Measurements from ENCODE around the gene JARID2. TPM values are rescaled to one million over a fixed set of nuclear protein-coding genes. Genes with fewer than 3 reads are reported as not detected.

Gene JARID2
- total and polyA plus RNA-seq, 2 of the 8 experiments (the other 6 are each of a cell fraction or from before 2014, with no cell fraction given): 60.1 to 239 TPM

DNA sequence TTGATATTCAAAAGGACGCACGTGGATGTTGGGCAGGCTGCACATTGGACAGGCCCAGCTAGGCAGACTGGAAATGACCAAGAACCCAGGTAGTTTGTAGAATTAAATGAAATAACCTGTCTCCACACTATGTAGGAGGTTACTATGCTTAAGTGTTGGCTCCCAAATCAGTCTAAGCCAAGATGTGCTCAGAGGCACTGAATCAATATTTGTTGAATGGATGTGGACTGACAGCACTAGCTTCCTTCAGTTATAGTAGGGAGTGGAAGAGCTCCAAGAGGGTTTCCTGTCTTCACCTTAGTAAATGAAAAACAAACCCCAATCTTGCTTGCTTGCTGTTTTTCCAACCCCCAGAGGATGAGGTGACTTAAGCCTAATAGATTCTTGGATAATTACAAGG is 180.5 kb downstream of the JARID2 start (continued):
- no peak for TF ChIP-seq TAF1 (IDR thresholded peaks at IDR 0.05; ENCODE audit: low read depth, low read length)
- TF ChIP-seq TCF12 (IDR thresholded peaks at IDR 0.05; ENCODE audit: low read depth, low read length): no peak
- no peak for TF ChIP-seq EP300 (IDR thresholded peaks at IDR 0.05; ENCODE audit: borderline replicate concordance in 1 of 2, low read depth in 2 of 2, low read length in 2 of 2)
- TF ChIP-seq, protein P1, sequence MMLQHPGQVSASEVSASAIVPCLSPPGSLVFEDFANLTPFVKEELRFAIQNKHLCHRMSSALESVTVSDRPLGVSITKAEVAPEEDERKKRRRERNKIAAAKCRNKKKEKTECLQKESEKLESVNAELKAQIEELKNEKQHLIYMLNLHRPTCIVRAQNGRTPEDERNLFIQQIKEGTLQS (IDR thresholded peaks at IDR 0.05; ENCODE audit: insufficient read depth, low read depth, low read length): no peak
- no peak for TF ChIP-seq RFX5 (IDR thresholded peaks at IDR 0.05; ENCODE audit: borderline replicate concordance, low read depth, low read length)
- TF ChIP-seq MAFK (IDR thresholded peaks at IDR 0.05; ENCODE audit: low read depth, low read length): no peak
- TF ChIP-seq SIN3A (conservative IDR thresholded peaks at IDR 0.05 in 1 of 2, IDR thresholded peaks at IDR 0.05 in 1 of 2; ENCODE audit: low read depth in 1 of 2, low read length in 2 of 2): no peak
- no peak for TF ChIP-seq HDAC6 (IDR thresholded peaks at IDR 0.05; ENCODE audit: low read depth, low read length)
- TF ChIP-seq EGR1 (IDR thresholded peaks at IDR 0.05; ENCODE audit: borderline replicate concordance, low read depth, low read length): no peak
